ENCODE data around the gene NCK2. TPM values are rescaled to one million over a fixed set of nuclear protein-coding genes. Genes with fewer than 3 reads are reported as not detected.

NCK2 gene
- total RNA-seq, 4 donors from 2014 or later: 14.7 to 47.5 (median 29.3) TPM

DNA sequence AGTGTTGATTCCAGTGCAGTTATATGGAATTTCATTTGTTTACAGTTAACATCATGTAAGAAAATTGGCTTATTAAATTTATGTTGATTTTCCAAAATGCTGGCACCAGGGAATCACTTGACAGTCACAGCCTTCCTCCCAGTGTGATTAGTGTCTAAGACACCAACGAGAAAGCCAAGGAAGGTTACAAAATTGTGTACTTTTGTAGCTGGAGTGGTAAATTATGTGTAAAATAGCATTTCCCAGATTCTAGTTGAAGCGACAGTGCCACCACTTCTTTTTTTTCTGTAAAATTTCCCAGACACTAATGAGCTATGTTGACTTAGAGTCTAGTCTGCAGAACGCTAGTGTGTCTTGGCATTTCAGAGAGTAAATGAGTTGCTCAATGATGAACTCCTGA, 101.3 kb downstream of the NCK2 start:
- H3K27me3 ChIP-seq: no peaks in the 10 kb centered on the region
- no peak overlapping the region for H3K27ac ChIP-seq
- H3K4me3 ChIP-seq: no peak overlapping the region
- H3K9me3 ChIP-seq: no peaks in the 10 kb centered on the region
- no peaks in the 10 kb centered on the region for H3K36me3 ChIP-seq
- TF ChIP-seq, protein P1, sequence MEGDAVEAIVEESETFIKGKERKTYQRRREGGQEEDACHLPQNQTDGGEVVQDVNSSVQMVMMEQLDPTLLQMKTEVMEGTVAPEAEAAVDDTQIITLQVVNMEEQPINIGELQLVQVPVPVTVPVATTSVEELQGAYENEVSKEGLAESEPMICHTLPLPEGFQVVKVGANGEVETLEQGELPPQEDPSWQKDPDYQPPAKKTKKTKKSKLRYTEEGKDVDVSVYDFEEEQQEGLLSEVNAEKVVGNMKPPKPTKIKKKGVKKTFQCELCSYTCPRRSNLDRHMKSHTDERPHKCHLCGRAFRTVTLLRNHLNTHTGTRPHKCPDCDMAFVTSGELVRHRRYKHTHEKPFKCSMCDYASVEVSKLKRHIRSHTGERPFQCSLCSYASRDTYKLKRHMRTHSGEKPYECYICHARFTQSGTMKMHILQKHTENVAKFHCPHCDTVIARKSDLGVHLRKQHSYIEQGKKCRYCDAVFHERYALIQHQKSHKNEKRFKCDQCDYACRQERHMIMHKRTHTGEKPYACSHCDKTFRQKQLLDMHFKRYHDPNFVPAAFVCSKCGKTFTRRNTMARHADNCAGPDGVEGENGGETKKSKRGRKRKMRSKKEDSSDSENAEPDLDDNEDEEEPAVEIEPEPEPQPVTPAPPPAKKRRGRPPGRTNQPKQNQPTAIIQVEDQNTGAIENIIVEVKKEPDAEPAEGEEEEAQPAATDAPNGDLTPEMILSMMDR (IDR thresholded peaks at IDR 0.05): no peak
- no peak for TF ChIP-seq POLR2A (IDR thresholded peaks at IDR 0.05)
- no peaks in the 10 kb centered on the region for H3K4me1 ChIP-seq
- no peak for DNase-seq
- intact Hi-C loops (cut with DNase I; ENCODE audit: low total_unique reads): no loop called here

DNA sequence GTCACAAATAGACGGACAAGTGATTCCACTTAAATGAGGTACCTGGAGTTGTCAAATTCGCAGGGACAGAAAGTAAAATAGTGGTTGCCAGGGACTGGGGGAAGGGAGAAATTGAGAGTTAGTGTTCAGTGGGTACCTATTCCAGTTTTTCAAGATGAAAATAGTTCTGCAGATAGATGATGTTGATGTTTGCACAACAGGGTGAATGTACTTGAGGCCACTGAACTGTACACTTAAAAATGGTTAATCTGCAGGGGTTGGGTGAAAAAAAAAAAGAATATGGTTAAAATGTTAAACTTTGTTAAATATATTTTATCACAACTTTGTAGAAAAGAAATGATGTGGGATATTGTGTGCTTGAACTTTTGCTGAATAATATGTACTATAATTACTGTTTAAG, 102.3 kb downstream of the NCK2 start:
- Histone ChIP-seq H3K36me3 (no peaks in the 10 kb centered on the region), H3K4me3 (no peak overlapping the region), H3K27ac (no peak overlapping the region), H3K9me3 (no peaks in the 10 kb centered on the region), H3K4me1 (no peaks in the 10 kb centered on the region), H3K27me3 (no peaks in the 10 kb centered on the region)
- TF ChIP-seq, protein P1 (IDR thresholded peaks at IDR 0.05): no peak
- no peak for TF ChIP-seq POLR2A (IDR thresholded peaks at IDR 0.05)
- intact Hi-C loops (cut with DNase I; ENCODE audit: low total_unique reads): no loop called here
- DNase-seq: no peak

DNA sequence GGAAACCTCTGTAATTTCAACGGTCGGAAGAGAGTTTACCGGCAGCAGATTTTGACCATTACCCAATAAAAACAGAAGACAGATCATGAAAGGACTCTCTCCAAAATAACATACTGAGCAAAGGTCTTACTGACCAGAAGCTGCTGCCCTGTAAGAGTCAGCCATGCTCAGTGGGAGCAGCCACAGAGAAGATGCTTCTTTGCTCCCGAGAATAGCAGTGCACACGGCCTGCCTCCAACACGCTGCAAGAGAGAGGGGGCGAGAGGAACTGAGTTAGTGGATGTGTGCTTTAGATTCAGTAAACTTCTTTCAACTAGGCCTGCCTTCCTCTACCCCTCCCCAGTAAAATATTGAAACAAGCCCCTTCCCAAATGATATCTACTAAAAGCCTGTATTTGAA, 103.7 kb downstream of the NCK2 start:
- Histone ChIP-seq H3K27me3 (no peaks in the 10 kb centered on the region), H3K27ac (no peak overlapping the region), H3K4me3 (no peak overlapping the region), H3K4me1 (no peaks in the 10 kb centered on the region), H3K9me3 (no peaks in the 10 kb centered on the region), H3K36me3 (no peaks in the 10 kb centered on the region)
- intact Hi-C loops (cut with DNase I; ENCODE audit: low total_unique reads): no loop called here
- DNase-seq: no peak
- TF ChIP-seq, protein P1 (IDR thresholded peaks at IDR 0.05): no peak
- TF ChIP-seq POLR2A (IDR thresholded peaks at IDR 0.05): no peak

DNA sequence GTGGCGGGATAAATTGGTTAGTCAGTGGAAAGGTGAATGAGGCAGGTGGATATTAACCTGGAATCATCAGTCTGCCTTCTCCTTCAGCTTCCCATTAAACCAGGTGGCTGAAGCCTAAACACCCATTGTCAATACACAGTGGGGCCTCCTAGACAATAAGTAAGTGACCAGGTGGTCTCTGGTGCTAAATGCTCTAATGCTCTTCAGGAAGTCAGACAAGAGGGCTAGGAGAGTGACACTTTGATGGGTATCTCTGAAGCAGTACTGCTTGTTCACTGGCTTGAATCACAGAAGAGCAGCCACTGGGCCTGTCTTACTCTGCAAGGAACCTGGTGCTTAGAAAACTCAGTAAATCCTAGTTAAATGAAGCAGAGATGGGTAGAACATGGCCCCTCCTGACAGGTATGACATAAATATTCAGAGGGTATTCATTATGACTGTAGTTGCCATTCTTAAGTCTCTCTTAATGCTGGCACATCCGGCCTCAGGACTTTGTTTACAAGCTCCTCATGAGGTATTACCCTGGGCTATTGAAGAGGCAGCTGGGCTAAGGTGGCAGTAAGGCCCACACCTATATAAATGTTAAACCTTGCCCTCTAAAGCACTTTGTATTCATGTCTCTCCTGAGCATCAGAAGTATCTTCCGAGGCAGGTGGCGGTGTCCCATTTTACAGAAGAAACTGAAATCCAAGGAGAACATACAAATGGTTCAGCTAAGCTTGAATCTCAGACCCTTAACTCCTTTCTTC, 104.9 kb downstream of the NCK2 start:
- Histone ChIP-seq H3K4me3 (no peak overlapping the region), H3K4me1 (no peaks in the 10 kb centered on the region), H3K27me3 (no peaks in the 10 kb centered on the region), H3K36me3 (no peaks in the 10 kb centered on the region), H3K9me3 (no peaks in the 10 kb centered on the region), H3K27ac (no peak overlapping the region)
- DNase-seq: no peak
- intact Hi-C loops (cut with DNase I; ENCODE audit: low total_unique reads): no loop called here
- no peak for TF ChIP-seq POLR2A (IDR thresholded peaks at IDR 0.05)

DNA sequence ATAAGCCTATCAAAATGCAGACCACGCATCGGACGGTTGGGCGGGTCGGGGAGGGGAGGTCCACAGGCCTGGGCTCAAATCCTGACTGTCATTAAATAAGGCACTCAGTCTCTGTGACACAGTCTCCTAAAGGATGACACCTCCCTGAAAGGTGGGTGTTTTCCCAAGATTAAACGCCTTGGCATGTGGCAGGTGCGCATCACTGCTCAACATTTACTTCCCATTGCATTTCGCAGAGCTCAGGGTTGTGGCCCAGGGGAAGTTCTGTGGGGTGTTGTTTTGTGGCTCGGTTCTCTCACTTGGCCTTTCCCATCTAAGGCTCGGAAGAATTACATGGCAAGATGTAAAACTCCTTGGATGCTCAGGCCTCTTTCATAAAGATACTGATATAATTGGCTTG, 107.4 kb downstream of the NCK2 start:
- TF ChIP-seq POLR2A (IDR thresholded peaks at IDR 0.05): no peak
- TF ChIP-seq, protein P1 (IDR thresholded peaks at IDR 0.05): no peak
- H3K4me1 ChIP-seq: no peaks in the 10 kb centered on the region
- no peak for DNase-seq

More for the DNA sequence above, 107.4 kb downstream of the NCK2 start:
- intact Hi-C loops (cut with DNase I; ENCODE audit: low total_unique reads): no loop called here
- Histone ChIP-seq H3K36me3 (no peaks in the 10 kb centered on the region), H3K27me3 (no peaks in the 10 kb centered on the region), H3K4me3 (no peak overlapping the region), H3K27ac (no peak overlapping the region), H3K9me3 (no peaks in the 10 kb centered on the region)
